Astrocyte (in vitro differentiated cells and primary cell): ENCODE data around the gene RALA. TPM values are rescaled to one million over a fixed set of nuclear protein-coding genes. Genes with fewer than 3 reads are reported as not detected.

Experiments used
- DNase-seq: peaks from one replicate; pipeline ENCODE4 v3.0.0-alpha.2; 2010; ENCODE audit warnings: low read depth
- FAIRE-seq: peaks from 2 replicates; lab custom pipeline; 2011; peaks lifted over from hg19 to GRCh38; lab: Jason Lieb, UNC
- H2AFZ ChIP-seq: 2 replicates; pipeline ENCODE4 v1.6.0; 2012; ENCODE audit warnings: low read depth, low read length, inconsistent platforms
- H3K27ac ChIP-seq: 2 replicates; pipeline ENCODE4 v1.5.1; 2011; ENCODE audit warnings: low read depth, low read length, inconsistent platforms
- H3K27me3 ChIP-seq: 2 replicates; pipeline ENCODE4 v1.6.0; 2011; ENCODE audit warnings: low read length, inconsistent platforms; ENCODE audit not compliant: insufficient read depth
- H3K36me3 ChIP-seq: 2 replicates; pipeline ENCODE4 v1.5.1; 2011; ENCODE audit warnings: low read length, inconsistent platforms; ENCODE audit not compliant: insufficient read depth
- H3K4me1 ChIP-seq: 2 replicates; pipeline ENCODE4 v1.5.1; 2011; ENCODE audit warnings: low read length, inconsistent platforms; ENCODE audit not compliant: insufficient read depth
- H3K4me2 ChIP-seq: 2 replicates; pipeline ENCODE4 v1.6.0; 2012; ENCODE audit warnings: low read length, inconsistent platforms
- H3K4me3 ChIP-seq: 2 replicates; pipeline ENCODE4 v1.5.1; 2011; ENCODE audit warnings: low read depth, mild to moderate bottlenecking, low read length, inconsistent platforms; ENCODE audit not compliant: insufficient read depth
- H3K79me2 ChIP-seq: 2 replicates; pipeline ENCODE4 v1.6.0; 2012; ENCODE audit warnings: mild to moderate bottlenecking, low read length, inconsistent platforms; ENCODE audit not compliant: insufficient read depth
- H3K9ac ChIP-seq: 2 replicates; pipeline ENCODE4 v1.6.0; 2012; ENCODE audit warnings: mild to moderate bottlenecking, low read length, inconsistent platforms
- H3K9me3 ChIP-seq: 2 replicates; pipeline ENCODE4 v1.5.1; 2012; ENCODE audit warnings: low read depth, mild to moderate bottlenecking, low read length, inconsistent platforms; ENCODE audit not compliant: insufficient read depth
- H4K20me1 ChIP-seq: 2 replicates; pipeline ENCODE4 v1.6.0; 2012; ENCODE audit warnings: low read length, inconsistent platforms; ENCODE audit not compliant: insufficient read depth
- H3K27ac Mint-ChIP-seq: one replicate; pipeline ENCODE4 v1.8.0; 2021; ENCODE audit warnings: mild to moderate bottlenecking, mixed read lengths; ENCODE audit not compliant: unreplicated experiment
- H3K27me3 Mint-ChIP-seq: one replicate; pipeline ENCODE4 v1.8.0; 2021; ENCODE audit warnings: low read depth, mixed read lengths; ENCODE audit not compliant: unreplicated experiment
- H3K36me3 Mint-ChIP-seq: one replicate; pipeline ENCODE4 v1.8.0; 2021; ENCODE audit warnings: low read depth, mixed read lengths; ENCODE audit not compliant: unreplicated experiment
- H3K4me1 Mint-ChIP-seq: one replicate; pipeline ENCODE4 v1.8.0; 2021; ENCODE audit warnings: low read depth, mixed read lengths; ENCODE audit not compliant: unreplicated experiment
- H3K4me3 Mint-ChIP-seq: one replicate; pipeline ENCODE4 v1.8.0; 2021; ENCODE audit warnings: mild to moderate bottlenecking, moderate library complexity, mixed read lengths; ENCODE audit not compliant: unreplicated experiment
- H3K9me3 Mint-ChIP-seq: one replicate; pipeline ENCODE4 v1.8.0; 2021; ENCODE audit warnings: mild to moderate bottlenecking, mixed read lengths; ENCODE audit not compliant: unreplicated experiment
- EZH2 ChIP-seq: IDR thresholded peaks from 2 replicates; pipeline ENCODE4 v1.6.1; 2012; ENCODE audit warnings: mild to moderate bottlenecking, low read length, inconsistent platforms; ENCODE audit not compliant: insufficient read depth
- total RNA-seq: library from RNA; stranded (reverse); gene quantifications from 2 replicates; pipeline ENCODE4 v1.2.1, GENCODE V29; 2021
- TF ChIP-seq, protein P1 (sequence below): IDR thresholded peaks from 2 replicates; pipeline ENCODE4 v1.5.1; 2011; ENCODE audit warnings: low read depth, mild to moderate bottlenecking, inconsistent platforms, low read length, moderate library complexity; ENCODE audit not compliant: insufficient read depth

Gene RALA
- total RNA-seq, 1 donor from 2014 or later, result 70.2 TPM

- Histone ChIP-seq H3K36me3 (peaks cover 4% of the 10 kb centered on the region), H3K4me1 (peaks cover 4% of the 10 kb centered on the region), H4K20me1 (peaks cover 4% of the 10 kb centered on the region), H3K9me3 (no peaks in the 10 kb centered on the region), H3K4me3 (no peak overlapping the region), H3K79me2 (no peaks in the 10 kb centered on the region), H3K27me3 (no peaks in the 10 kb centered on the region), H3K4me2 (no peak overlapping the region), H3K27ac (no peak overlapping the region), H2AFZ (no peak overlapping the region), H3K9ac (no peak overlapping the region)
- Mint-ChIP-seq H3K9me3 (no peaks in the 10 kb centered on the region), H3K27ac (no peak overlapping the region), H3K4me3 (no peak overlapping the region), H3K4me1 (peaks cover 6% of the 10 kb centered on the region), H3K27me3 (no peaks in the 10 kb centered on the region), H3K36me3 (peaks cover 10% of the 10 kb centered on the region)
- no peak for TF ChIP-seq EZH2
- TF ChIP-seq, protein P1, sequence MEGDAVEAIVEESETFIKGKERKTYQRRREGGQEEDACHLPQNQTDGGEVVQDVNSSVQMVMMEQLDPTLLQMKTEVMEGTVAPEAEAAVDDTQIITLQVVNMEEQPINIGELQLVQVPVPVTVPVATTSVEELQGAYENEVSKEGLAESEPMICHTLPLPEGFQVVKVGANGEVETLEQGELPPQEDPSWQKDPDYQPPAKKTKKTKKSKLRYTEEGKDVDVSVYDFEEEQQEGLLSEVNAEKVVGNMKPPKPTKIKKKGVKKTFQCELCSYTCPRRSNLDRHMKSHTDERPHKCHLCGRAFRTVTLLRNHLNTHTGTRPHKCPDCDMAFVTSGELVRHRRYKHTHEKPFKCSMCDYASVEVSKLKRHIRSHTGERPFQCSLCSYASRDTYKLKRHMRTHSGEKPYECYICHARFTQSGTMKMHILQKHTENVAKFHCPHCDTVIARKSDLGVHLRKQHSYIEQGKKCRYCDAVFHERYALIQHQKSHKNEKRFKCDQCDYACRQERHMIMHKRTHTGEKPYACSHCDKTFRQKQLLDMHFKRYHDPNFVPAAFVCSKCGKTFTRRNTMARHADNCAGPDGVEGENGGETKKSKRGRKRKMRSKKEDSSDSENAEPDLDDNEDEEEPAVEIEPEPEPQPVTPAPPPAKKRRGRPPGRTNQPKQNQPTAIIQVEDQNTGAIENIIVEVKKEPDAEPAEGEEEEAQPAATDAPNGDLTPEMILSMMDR, result no peak
- FAIRE-seq, result no peak
- DNase-seq, result no peak
Measured at GRCh38 chr7:39577229-39577874, 46.0 kb upstream of the RALA start.

DNA sequence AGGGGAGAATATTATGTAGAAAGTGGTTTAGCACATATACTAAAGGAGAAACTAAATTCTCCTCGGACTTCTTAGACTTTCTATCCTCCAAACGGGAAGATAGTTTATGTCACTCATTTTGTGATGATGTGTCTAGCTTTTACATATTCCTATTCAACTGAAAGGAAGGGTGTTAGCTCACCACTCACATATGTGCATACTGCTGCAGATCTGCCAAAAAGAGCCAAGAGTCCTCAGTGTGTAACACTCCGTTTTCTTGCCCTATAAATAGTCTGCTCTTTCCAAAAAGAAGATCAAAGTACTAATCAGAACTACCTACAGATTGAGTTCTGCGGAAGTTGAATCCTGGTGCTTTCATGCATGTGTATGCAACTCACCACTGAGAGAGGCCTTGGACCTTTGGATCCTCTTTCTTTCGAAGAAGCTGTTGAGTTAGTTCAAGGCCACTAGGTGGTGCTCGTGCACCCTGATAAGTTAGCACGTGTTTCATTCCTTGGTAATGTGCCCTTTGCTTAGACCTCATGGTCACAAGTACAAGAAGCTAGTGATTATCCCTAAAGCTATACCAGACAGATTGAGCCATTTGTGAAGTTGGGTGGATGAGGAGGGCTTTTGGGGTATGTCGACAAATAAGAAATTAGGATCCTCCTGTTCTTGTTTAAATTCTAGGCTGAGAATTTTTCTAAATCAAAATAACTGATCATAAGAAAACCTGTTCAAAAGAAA is 43.1 kb upstream of the RALA start:
- Mint-ChIP-seq H3K4me1 (peaks cover 17% of the 10 kb centered on the region), H3K36me3 (peaks cover 10% of the 10 kb centered on the region), H3K4me3 (no peak overlapping the region), H3K27me3 (no peaks in the 10 kb centered on the region), H3K27ac (no peak overlapping the region), H3K9me3 (no peaks in the 10 kb centered on the region)
- Histone ChIP-seq H3K9ac (peak overlapping the region; percentile 13), H3K79me2 (no peaks in the 10 kb centered on the region), H3K9me3 (no peaks in the 10 kb centered on the region), H3K36me3 (no peaks in the 10 kb centered on the region), H3K4me1 (peaks cover 4% of the 10 kb centered on the region), H3K27ac (no peak overlapping the region), H4K20me1 (peaks cover 4% of the 10 kb centered on the region), H3K4me3 (no peak overlapping the region), H3K27me3 (no peaks in the 10 kb centered on the region), H3K4me2 (no peak overlapping the region), H2AFZ (no peak overlapping the region)
- peak; percentile 43 for FAIRE-seq
- peak; percentile 81 for DNase-seq
- TF ChIP-seq EZH2, result no peak
- TF ChIP-seq, protein P1, result peak; percentile 85

DNA sequence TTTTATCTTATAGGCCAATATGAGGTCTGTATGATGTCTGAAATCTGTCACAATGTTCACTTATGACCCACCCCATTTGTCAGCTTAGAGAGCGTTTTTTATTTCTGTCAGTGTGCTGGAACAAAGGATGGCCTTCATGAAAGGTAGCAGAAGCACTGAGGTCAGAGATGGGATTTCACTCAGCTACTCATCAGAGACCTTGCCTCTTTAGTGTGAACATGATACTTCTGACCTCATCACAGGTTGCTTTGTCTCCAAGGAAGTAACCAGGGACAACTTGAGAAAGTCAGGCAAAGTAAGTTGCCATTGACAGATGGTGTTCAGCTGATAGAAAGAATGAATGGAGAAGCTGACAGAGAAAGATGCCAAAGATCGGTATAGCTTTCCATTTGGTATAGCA is 40.8 kb upstream of the RALA start:
- Mint-ChIP-seq H3K36me3 (peaks cover 7% of the 10 kb centered on the region), H3K9me3 (no peaks in the 10 kb centered on the region), H3K27ac (no peak overlapping the region), H3K4me1 (peaks cover 22% of the 10 kb centered on the region), H3K27me3 (no peaks in the 10 kb centered on the region), H3K4me3 (no peak overlapping the region)
- no peaks in the 10 kb centered on the region for H3K79me2 ChIP-seq
- DNase-seq, result no peak
- no peaks in the 10 kb centered on the region for H3K36me3 ChIP-seq
- FAIRE-seq, result no peak
- H3K4me1 ChIP-seq, result peaks cover 4% of the 10 kb centered on the region
- no peaks in the 10 kb centered on the region for H4K20me1 ChIP-seq
- no peak overlapping the region for H3K4me3 ChIP-seq
- no peak overlapping the region for H3K9ac ChIP-seq
- no peak overlapping the region for H3K27ac ChIP-seq
- no peak overlapping the region for H2AFZ ChIP-seq
- H3K9me3 ChIP-seq, result no peaks in the 10 kb centered on the region
- H3K4me2 ChIP-seq, result no peak overlapping the region
- TF ChIP-seq EZH2, result no peak
- TF ChIP-seq, protein P1, result no peak
- no peaks in the 10 kb centered on the region for H3K27me3 ChIP-seq
